Measurements from ENCODE around the gene FOXP1.
"Not testable (repeated sequence)": the region's sequence is repeated elsewhere in the genome, so short reads cannot be mapped to it uniquely, and the experiment has no call there.

The FOXP1 gene

GRCh38 chr3:71530903-71531530, 52.5 kb downstream of the FOXP1 start:
- DNase-seq (ENCODE audit: low spot score): no peak

- no peak for DNase-seq (ENCODE audit: low spot score)
Measured at GRCh38 chr3:71528816-71529215, 54.7 kb downstream of the FOXP1 start.

- DNase-seq (ENCODE audit: low spot score): not testable (repeated sequence)
Measured at GRCh38 chr3:71526448-71526847, 57.1 kb downstream of the FOXP1 start.

GRCh38 chr3:71525391-71525790, 58.1 kb downstream of the FOXP1 start:
- no peak for DNase-seq (ENCODE audit: low spot score)

GRCh38 chr3:71524672-71525071, 58.9 kb downstream of the FOXP1 start:
- no peak for DNase-seq (ENCODE audit: low spot score)

GRCh38 chr3:71523628-71524027, 59.9 kb downstream of the FOXP1 start:
- no peak for DNase-seq (ENCODE audit: low spot score)

GRCh38 chr3:71521940-71522876, 61.3 kb downstream of the FOXP1 start:
- no peak for DNase-seq (ENCODE audit: low spot score)

- no peak for DNase-seq (ENCODE audit: low spot score)
Measured at GRCh38 chr3:71521021-71521352, 62.5 kb downstream of the FOXP1 start.

GRCh38 chr3:71520161-71521020, 63.1 kb downstream of the FOXP1 start:
- no peak for DNase-seq (ENCODE audit: low spot score)

- no peak for DNase-seq (ENCODE audit: low spot score)
Measured at GRCh38 chr3:71518089-71518488, 65.4 kb downstream of the FOXP1 start.

- no peak for DNase-seq (ENCODE audit: low spot score)
Measured at GRCh38 chr3:71517271-71517791, 66.2 kb downstream of the FOXP1 start.

GRCh38 chr3:71515636-71516365, 67.7 kb downstream of the FOXP1 start:
- no peak for DNase-seq (ENCODE audit: low spot score)

- DNase-seq (ENCODE audit: low spot score): no peak
Measured at GRCh38 chr3:71514621-71515020, 68.9 kb downstream of the FOXP1 start.

- DNase-seq (ENCODE audit: low spot score): no peak
Measured at GRCh38 chr3:71513515-71513914, 70.0 kb downstream of the FOXP1 start.

- no peak for DNase-seq (ENCODE audit: low spot score)
Measured at GRCh38 chr3:71513081-71513480, 70.4 kb downstream of the FOXP1 start.

GRCh38 chr3:71512544-71512943, 71.0 kb downstream of the FOXP1 start:
- no peak for DNase-seq (ENCODE audit: low spot score)

GRCh38 chr3:71512000-71512399, 71.5 kb downstream of the FOXP1 start:
- no peak for DNase-seq (ENCODE audit: low spot score)

GRCh38 chr3:71511446-71511845, 72.1 kb downstream of the FOXP1 start:
- no peak for DNase-seq (ENCODE audit: low spot score)

GRCh38 chr3:71511037-71511436, 72.5 kb downstream of the FOXP1 start:
- no peak for DNase-seq (ENCODE audit: low spot score)

- DNase-seq (ENCODE audit: low spot score): no peak
Measured at GRCh38 chr3:71510510-71510909, 73.0 kb downstream of the FOXP1 start.

- DNase-seq (ENCODE audit: low spot score): no peak
Measured at GRCh38 chr3:71509066-71509465, 74.5 kb downstream of the FOXP1 start.

Data from pons (tissue), 1 donor.